Measurements from ENCODE around the gene RNF220.

RNF220 gene

GRCh38 chr1:44407430-44408211 lies 2.6 kb downstream of the RNF220 start:
- DNase-seq: no peak

DNA sequence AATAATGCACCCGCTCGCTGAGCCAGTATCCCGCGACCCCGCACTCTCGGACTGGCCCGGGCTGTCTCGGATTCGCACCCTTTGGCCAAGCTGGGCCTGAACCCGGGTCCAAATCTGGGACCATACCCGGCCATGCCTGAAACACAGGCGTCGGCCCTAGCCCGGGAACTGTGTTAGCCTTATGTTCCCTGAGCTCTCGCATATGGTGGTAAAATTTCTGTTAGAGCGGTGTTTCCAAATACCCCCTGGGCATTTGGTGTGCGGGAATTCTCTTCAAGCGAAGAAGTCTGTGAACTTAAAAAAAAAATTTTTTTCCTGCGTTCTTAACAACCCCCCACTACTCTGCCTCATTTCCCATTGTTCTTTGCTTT lies 3.1 kb downstream of the RNF220 start:
- no peak for DNase-seq

DNA sequence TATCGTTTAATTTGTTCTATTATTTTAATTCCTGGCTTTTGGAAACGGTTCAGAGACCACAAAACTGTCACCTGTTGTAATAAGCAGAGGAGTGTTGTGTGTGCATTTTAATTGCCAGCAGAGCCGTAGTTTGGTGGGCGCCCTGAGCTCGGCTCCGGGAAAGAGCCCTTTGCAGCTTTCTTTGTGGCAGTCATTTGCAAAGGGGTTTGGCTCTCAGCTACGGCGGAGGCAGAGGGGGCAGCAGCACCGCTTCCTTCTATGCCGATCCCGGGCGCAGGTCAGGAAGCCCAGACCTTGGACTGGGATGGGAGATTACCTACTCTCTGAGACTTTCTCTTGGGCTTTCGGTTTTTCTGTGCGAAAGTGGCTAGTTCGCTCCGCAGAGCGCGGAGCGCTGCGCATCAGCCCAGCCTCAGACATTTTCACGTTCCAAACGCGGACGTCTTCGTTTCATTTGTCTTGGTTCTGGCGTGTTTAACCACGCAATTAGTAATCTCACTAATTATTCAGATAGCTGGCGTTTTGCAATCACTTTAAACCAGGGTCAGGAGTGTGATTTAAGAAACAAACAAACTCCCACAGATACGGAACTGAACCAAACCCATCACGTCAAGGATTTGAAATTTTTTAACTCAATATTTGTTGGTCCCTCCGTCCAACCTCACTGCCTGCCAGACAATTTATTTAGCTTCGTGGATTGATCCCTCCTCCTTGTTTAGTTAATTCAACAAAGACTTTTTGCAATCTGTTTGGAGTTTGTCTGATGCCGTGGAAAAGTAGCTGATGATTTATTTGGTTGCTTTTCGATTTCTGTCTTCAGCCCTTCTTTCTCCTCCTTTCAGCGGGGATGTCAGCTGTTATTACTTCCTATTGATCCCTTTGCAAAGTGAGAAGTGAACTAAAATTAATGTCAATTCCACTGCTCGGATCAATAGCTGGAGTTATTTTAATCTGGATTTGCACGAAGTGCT lies 3.9 kb downstream of the RNF220 start:
- no peak for DNase-seq

DNA sequence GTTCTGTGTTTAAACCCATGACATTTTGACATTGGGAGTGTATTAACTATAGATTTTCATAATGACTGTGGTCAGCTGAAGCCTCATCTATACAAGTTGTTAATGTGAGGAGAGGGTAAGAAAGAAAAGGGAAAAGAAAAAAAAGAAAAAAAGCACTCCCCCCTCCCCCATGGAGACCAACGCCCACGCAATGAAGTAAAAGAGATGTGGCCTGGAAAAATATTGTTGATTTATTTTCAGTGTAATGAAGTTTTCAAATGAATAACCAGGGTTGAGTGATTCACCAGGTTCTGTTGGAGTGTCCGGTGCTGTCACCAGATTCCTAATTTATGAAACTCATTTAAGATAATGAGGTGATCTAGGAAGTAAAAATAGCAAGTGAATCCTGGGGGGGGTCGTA lies 4.7 kb downstream of the RNF220 start:
- no peak for DNase-seq

DNA sequence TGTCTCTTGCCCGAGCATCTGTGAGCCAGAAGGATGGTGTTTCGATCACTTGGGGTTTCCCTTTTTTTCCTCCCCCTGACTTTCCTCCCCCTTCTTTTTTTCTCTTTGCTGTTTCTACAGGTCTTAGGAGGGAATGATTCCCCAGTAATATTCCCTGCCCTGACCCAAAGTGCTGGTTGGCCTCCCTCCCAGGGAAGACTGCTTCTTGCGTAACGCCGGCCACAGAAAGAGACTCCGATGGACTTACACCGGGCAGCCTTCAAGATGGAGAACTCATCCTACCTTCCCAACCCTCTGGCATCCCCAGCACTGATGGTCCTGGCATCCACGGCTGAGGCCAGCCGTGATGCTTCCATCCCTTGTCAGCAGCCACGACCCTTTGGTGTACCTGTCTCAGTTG lies 6.8 kb downstream of the RNF220 start:
- DNase-seq: no peak

- no peak for DNase-seq
These were observed 7.5 kb downstream of the RNF220 start for GRCh38 chr1:44412601-44413000.

GRCh38 chr1:44413740-44414139 lies 8.7 kb downstream of the RNF220 start:
- no peak for DNase-seq

DNA sequence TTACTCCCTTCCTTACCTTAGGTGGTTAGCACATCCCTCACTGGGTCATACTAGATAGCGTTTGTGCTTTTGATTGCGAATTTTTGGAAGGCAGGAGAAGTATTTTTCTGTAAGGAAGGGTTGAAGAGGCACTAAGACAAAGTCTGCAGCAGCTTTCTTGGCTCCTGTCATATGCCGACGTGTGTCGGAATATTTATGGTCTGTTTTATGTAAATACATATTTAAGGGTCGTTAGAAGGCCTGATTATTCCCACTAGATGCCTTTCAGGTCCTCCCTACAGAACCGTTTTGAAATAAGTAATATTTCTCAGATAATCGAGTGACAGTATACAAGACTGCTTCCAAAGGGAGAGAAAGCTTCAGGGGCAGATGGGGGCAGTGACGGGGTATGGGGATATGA lies 10.0 kb downstream of the RNF220 start:
- DNase-seq: no peak

DNA sequence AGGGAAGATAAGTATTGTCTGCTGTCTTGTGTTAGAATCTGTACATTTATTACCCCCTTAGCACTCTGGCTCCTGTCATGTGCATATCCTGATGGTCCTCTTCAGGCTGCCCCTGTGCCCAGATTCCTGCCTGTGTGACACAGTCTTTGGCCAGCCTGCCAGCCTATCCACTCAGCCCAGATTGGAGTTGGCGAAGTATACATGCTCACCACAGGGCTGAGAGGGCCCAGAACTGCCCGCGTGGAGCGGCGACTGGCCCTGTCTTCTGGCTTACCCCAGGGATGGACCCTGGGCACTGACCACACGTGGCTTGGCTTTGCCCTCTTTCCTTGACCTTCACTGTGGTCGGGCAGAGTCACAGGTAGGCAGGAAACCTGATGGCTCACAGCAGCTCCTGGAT lies 11.4 kb downstream of the RNF220 start:
- DNase-seq: no peak

DNA sequence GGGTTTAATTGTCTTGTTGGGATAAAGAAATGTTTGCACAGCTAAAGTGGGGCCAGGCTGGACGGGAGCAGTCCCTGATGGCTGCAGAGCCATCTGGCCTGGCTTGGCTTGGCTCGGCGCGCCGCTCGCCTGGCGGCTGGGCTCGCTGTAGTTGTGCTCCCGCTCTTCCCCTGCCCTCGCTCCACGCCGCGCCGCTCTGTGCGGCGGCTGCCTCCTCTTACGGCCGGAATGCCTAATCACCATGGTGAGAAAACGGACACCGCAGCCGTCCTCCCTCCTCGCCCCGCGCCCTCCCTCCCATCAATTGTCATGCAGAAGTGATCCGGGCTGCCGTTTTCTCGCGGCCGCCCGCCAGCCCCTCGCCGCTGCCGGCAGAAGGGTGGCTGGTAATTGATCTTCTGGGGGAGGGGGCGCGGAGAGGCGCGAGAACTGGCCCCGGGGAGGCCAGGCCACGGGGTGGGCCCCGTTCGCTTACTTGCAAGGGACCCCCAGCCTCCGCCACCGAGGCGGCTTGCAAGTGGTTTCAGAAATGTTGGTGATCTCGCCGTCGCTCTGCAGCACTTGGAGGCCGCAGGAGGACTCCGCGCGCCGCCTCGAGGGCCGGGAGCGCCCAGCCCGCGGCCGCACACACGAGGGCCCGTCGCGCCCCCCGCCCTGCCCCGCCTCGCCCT lies 12.4 kb downstream of the RNF220 start:
- DNase-seq: no peak

DNA sequence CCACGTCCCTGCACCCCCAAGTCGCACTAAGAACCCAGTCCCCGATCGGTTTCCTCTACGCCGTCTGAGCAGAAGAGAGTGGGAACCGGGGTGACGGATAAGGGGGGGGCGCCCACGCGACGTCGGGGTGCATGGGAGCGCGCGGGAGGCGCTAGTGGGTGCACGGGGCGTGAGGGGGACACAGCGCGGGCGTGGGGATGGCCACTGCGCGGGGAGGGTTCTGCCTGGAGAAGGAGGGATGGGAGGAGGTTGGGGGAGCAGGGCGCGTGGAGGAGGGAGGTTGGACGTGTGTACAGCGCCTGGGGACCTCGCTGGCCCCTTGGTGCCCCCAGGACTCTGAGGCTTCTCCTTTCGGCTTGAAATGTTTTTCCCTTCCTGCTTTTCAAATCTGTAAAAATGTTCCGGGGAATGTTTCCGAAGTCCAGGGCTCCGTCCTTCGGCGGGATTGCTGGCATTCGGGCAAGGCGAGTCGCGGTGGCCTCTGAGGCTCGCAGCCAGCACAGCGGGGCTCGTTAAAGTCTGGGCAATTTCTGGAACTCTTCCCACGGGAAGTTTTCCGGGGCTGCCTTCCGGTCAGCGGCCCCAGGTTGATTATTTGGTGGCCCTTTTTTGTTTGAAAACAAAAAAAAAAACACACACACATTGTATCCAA lies 13.1 kb downstream of the RNF220 start:
- DNase-seq: no peak

GRCh38 chr1:44419901-44420300 lies 14.8 kb downstream of the RNF220 start:
- DNase-seq: no peak

GRCh38 chr1:44420535-44420934 lies 15.5 kb downstream of the RNF220 start:
- DNase-seq: no peak

DNA sequence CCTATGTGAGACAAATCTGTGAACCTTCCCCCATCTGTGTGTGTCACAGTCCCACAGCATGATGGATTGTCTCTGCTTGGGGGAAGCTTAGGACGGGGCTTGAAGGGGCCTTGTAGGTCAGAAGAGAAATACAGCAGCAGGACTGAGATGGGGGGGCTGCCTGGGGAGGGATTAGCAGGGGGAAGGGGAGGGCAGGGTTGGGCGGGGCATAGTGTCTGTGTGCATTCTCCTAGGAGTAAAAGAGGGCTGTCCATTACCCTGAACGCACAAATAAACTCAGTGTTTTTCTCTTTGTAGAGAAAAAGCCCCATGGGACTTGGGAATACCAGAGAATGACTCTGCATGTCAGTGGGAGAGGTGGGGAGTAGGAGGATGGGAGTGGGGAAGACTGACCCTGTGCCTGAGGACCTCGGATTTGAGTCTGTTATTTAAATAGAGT lies 16.4 kb downstream of the RNF220 start:
- no peak for DNase-seq

- DNase-seq: no peak
These were observed 17.1 kb downstream of the RNF220 start for GRCh38 chr1:44422161-44422560.

GRCh38 chr1:44423591-44424537 lies 18.8 kb downstream of the RNF220 start:
- no peak for DNase-seq

GRCh38 chr1:44424747-44425146 lies 19.7 kb downstream of the RNF220 start:
- DNase-seq: no peak

- DNase-seq: no peak
These were observed 20.5 kb downstream of the RNF220 start for GRCh38 chr1:44425341-44426082.

GRCh38 chr1:44431861-44432260 lies 26.8 kb downstream of the RNF220 start:
- DNase-seq: no peak

DNA sequence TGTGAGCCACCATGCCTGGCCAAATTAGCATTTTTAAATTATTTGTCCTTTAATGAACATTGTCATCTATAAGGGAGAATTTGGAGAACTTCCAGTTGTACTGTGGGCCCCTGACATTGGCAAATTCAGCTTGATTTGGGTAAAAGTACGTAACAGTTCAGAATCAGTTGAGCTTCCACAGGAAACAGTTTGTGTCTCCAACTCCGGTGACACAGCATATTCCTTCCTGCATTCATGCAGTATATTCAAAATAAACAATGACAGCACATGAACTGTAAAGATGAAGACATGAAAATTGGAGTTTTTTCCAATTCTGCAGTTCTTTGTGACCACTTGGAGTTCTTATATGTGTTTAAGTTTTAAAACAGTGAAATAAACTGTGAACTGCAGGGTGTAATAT lies 28.2 kb downstream of the RNF220 start:
- DNase-seq: no peak
